H7 (cell line): ENCODE measurements around the gene PIGH. TPM values are rescaled to one million over a fixed set of nuclear protein-coding genes. Genes with fewer than 3 reads are reported as not detected.

Source experiments
- DNase-seq: peaks from one replicate; pipeline ENCODE4 v3.0.0; 2012
- H3K27me3 ChIP-seq: 2 replicates; pipeline ENCODE4 v1.6.0; 2011; ENCODE audit warnings: mild to moderate bottlenecking, low read length; ENCODE audit not compliant: control insufficient read depth, insufficient read depth
- H3K36me3 ChIP-seq: replicated peaks from 2 replicates; pipeline ENCODE4 v1.5.1; 2011; ENCODE audit warnings: low read length; ENCODE audit not compliant: control insufficient read depth, insufficient read depth
- H3K4me3 ChIP-seq: 2 replicates; pipeline ENCODE4 v1.5.1; 2011; ENCODE audit warnings: low read depth, mild to moderate bottlenecking, control low read depth, low read length, moderate library complexity; ENCODE audit not compliant: insufficient read depth
- total RNA-seq: library from RNA; depleted of rRNA; stranded (reverse); fragments of >200 nt; shearing (Covaris generic); gene quantifications from 2 replicates; pipeline ENCODE4 v1.2.3, GENCODE V29; 2014

Gene PIGH
- total RNA-seq, 1 experiment from 2014 or later, result 8.2 TPM

DNA sequence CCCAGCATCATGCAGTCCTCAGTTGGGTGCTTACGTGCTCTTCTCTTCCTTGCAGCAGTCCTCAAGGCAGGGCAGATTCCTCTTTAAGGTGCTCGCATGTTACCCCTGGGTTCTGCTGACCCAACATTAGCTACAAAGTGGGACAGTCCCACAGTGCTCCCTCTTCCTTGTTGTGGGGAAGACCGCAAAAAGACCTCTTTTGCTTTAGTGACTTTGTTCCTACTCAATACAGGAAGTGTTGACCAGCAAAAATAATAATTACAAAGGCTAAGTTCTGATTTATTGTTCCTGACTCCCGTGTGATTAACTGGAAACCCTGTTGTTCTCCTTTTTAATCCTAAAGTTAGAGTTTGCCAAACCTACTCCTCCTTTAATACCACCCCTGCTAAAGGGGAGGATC lies 13.7 kb downstream of the PIGH start:
- no peaks in the 10 kb centered on the region for H3K27me3 ChIP-seq
- peaks cover 13% of the 10 kb centered on the region for H3K36me3 ChIP-seq
- DNase-seq, result no peak
- H3K4me3 ChIP-seq, result no peak overlapping the region

DNA sequence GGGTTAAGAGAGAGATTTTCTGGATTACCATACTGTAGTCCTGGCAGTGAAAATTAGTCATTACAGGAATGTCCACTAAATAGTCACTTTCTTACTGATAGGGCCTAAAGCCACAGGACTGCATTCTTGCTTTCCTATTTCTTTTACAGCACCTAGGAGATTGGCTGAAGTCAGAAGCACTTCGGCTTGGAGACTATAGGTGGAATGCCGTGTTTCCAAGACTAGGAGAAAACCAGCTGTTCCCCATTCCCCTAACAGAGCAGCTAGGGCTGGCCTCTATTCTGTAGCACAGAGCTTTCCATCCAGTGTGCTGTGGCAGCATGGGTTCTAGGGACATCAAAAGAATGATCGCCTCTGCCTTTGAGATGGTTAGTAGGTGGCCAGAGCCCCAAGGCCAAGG lies 15.1 kb downstream of the PIGH start:
- Histone ChIP-seq H3K4me3 (no peak overlapping the region), H3K36me3 (peaks cover 15% of the 10 kb centered on the region), H3K27me3 (no peaks in the 10 kb centered on the region)
- no peak for DNase-seq

DNA sequence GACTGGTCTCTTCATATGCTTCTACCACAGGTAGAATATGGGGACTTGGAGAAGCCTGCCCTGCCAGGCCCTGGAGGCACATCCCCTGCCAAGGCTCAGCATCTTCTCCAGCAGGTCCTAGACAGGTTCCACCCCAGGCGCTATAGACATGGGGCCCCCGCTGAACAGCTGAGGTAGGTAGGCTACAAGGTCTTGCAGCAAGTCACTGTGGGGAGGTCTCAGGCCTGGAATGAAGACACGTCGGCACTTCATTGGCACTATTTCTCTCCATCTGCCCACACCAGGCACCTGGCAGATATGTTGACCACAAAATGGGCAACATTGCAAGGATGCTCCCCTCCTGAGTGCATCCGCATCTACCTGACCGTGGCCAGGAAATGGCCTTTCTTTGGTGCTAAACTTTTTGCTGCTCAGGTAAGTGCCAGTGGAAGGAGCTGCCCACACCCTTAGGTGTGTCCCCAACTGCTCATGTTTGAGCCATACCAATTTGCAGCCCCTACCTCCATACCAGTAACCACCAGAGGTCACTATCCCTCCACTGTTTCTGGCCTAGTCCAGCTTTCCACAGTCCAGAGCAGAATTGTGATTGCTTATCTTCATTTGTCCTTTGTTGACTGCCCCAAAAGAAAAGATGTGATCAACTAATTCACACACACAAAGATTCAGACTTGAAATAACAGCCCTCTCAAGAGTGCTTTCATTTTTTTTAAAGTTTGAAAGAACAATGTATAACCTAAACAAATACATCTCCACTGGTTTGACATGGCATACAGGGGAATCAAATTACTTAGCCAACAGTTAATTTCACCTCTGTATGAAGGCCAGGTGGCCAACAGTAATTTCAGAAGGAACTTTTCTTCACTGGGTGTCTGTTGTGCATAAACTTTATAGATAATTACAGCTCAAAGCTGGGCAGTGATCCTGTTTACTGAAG lies 16.1 kb downstream of the PIGH start:
- peaks cover 18% of the 10 kb centered on the region for H3K36me3 ChIP-seq
- no peak overlapping the region for H3K4me3 ChIP-seq
- H3K27me3 ChIP-seq, result no peaks in the 10 kb centered on the region
- peak; percentile 83 for DNase-seq

DNA sequence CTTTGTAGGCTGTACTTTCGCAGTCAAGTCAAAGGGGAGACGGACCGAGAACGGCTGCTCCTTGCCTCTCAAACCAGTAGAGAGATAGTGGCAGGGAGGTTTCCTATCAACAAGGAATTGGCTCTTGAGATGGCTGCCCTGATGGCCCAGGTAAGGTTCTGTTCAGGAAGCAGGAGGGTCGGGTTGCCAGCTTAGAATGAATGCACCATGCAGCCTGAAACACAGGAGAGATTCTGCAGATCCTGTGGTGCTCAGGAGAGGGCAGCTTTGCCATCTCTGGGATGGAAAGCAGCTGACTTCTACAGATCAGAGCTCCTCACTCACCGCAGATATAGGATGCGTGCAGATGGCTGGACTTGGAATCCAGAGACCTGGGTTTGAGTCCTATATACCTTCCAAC lies 18.0 kb downstream of the PIGH start:
- H3K27me3 ChIP-seq, result no peaks in the 10 kb centered on the region
- H3K4me3 ChIP-seq, result no peak overlapping the region
- peaks cover 20% of the 10 kb centered on the region for H3K36me3 ChIP-seq
- no peak for DNase-seq

DNA sequence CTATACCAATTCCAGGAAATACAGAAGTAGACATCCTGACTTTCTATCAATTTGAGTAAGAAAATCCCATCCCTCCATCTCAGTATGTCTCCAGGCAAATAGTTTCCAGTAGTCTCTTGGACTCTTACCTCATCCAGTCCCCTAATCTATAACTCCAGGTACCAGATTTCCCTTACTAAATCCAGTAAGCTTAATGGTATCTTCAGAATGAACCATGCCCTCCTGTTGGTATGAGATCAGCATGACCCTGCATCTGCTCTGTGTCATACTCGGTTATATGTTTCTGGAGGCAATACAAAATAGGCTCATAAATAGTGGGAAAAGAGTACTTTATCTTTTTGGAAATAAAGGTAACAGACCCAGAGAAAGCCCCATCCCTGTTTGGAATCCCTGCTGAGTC lies 18.4 kb downstream of the PIGH start:
- Histone ChIP-seq H3K4me3 (no peak overlapping the region), H3K27me3 (no peaks in the 10 kb centered on the region), H3K36me3 (peaks cover 19% of the 10 kb centered on the region)
- no peak for DNase-seq

DNA sequence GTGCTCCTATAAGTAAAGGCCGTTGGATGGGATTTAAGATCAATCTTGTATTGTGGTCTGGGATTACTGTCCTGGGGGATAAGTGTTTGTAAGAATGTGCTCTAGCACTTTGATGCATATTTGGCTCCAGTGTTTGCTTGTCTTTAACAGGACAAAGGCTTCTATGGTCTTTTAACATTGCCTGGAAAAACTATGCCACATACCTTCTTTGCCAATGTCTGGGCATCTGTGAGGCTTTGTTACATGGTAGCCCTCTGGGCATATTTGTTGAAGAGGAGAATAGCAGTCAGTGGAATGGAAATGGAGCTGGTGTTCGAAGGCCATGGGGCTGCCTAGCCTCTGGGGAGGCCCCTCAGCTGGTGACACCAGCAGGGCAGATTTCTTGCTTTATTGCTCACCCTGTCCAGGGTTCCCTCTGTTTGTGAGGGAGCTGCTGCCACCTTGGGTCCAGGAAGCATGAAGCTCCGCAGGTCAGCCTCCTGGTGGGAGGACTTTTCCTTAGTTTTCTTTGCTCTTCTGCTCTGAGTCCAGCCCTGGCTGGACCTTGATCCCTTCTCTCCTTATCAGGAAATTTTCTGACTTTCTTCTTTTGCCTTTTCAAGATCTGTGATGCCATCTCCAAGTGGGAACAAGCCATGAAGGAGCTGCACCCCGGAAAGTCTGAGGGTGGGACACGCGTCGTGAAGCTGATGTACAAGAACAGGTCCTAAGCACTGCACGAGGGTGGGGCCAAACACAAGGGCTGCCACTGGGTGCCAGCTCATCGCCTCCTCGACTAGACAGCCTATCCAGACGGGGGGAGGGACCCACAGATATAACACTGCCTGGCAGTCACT lies 19.5 kb downstream of the PIGH start:
- no peak for DNase-seq
- H3K27me3 ChIP-seq, result no peaks in the 10 kb centered on the region

DNA sequence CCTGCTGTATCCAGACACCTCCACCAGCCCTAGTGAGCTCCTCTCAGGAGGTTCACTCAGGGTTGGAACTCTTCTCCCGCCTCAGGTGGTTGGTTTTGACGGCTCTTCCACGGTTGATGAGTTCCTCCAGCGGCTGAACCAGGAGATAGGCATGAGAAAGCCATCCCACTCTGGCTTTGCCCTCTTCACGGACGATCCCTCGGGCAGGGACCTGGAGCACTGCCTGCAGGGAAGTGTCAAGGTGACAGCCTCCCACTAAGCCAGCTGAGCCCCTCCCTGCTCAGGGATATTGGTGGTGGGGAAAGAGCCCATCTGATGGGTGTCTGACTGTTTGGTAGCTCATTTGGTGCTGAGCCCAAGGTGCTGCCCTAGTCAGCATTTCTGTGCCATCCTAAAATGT lies 20.4 kb downstream of the PIGH start:
- DNase-seq, result no peak
- peaks cover 25% of the 10 kb centered on the region for H3K36me3 ChIP-seq
- no peak overlapping the region for H3K4me3 ChIP-seq
- no peaks in the 10 kb centered on the region for H3K27me3 ChIP-seq

More for the DNA sequence above, 19.5 kb downstream of the PIGH start:
- Histone ChIP-seq H3K4me3 (no peak overlapping the region), H3K36me3 (peaks cover 23% of the 10 kb centered on the region)

DNA sequence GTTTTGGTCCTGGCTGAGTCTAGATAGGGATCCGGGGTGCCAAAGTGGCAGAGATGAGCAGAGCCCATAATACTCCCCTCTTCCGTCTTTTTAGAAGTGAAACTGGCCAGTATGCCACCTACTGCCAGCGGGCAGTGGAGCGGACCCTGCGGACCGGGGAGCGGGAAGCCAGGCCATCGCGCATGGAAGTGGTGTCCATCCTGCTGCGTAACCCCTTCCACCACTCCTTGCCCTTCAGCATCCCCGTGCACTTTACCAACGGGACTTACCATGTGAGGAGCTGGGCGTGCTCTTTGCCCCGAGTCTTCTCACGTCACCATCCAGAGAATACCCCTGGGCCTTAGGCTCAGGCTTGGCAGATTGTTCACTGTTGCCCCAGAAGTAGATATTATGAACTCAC lies 21.0 kb downstream of the PIGH start:
- no peaks in the 10 kb centered on the region for H3K27me3 ChIP-seq
- no peak overlapping the region for H3K4me3 ChIP-seq
- peaks cover 25% of the 10 kb centered on the region for H3K36me3 ChIP-seq
- no peak for DNase-seq

DNA sequence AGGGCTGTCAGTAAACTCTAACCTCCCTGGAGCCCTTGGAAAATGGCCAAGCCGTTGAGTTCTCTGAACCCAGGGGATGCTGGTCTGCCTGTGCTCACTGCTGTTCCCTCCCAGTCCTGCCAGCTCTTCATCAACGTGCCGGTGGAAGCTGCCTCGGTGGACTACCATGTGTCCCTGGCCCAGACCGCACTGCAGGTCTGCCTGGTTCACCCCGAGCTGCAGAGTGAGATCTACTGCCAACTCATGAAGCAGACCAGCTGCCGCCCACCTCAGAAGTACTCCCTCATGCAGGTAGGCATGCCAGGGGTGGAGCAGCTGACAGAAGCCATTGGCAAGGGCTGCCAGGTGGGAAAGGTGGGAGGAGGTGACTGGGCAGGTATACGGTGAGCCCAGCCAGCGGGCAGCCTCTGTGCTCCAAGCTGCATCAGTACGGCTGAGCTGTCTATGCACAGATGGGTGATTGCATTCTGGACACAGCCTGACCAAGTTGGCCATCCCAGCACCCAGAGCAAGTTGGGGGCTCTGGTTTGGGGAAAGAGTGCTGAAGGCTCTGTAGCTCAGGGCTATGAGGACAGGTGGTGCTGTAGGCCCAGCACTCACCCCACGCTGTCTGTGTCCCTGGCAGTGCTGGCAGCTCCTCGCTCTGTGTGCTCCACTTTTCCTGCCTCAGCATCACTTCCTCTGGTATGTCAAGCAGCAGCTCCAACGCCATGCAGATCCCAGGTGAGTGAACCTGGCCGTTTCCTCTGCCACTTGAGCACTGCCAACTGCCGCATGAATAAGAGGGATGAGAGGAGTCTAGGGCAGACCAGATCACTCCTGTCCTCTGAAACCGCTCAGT lies 21.9 kb downstream of the PIGH start:
- no peak for DNase-seq
- H3K4me3 ChIP-seq, result no peak overlapping the region
- peaks cover 24% of the 10 kb centered on the region for H3K36me3 ChIP-seq
- no peaks in the 10 kb centered on the region for H3K27me3 ChIP-seq

DNA sequence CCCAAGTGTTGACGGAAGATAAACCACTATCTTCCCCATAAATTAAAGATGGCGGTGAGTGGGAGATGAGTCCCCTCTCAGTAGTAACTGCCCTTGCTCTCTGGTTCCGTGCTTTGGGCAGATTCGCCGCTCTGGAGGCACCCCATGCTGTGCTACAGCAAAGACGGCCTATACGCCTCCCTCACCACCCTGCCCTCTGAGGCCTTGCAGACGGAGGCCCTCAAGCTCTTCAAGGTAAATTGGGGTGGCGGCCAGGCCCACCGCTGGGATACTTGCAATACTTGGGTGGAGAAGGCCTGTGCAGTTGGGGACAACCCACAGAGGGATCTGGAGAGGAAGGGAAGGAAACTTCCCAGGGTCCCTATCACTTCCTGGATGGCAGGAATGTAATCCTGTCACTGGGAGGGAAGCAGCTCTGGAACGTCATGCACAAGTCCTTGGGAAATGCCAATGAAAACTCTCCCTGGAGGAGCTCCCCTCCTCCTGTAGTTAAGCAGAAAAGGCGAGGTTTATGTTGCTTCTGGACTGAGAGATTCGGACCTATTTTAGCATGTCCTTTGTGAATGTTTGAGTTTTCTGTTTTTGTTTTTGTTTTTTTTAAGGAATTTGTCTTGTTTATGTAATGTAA lies 22.8 kb downstream of the PIGH start:
- Histone ChIP-seq H3K4me3 (no peak overlapping the region), H3K27me3 (no peaks in the 10 kb centered on the region), H3K36me3 (peaks cover 24% of the 10 kb centered on the region)
- DNase-seq, result no peak

DNA sequence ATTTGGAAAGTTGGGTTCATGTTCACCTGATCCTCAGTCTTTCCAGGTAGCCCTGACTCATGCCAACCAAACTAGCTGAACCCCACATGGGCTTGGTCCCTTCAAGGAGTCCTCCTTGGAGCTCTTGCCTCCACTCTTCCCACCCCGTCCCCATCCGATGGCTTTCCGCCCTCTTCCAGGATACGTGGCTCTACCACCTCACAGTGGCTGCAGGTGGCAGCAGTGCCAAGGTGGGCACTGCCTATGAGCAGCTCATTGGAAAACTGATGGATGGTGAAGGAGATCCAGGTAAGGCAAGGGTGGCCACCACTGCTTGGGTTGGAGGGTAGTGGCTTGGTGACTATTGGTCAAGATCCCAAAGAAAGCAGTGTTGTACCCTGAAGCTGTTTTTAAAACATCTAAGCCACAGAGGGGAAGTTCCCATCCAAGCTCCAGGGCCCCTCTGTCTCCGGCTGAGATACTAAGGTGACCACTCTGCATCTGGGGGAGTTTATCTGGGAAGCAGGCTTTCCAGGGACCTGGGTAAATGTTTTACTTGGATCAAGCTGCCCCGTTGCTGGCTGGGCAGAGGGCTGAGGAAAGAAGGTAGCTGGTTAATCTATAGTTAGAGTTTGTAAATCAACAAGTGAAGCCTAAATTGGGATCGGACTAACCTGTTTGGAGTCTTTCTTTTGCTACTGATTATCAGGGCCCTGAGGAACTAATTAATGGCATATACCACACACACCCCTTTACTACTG lies 23.7 kb downstream of the PIGH start:
- Histone ChIP-seq H3K4me3 (no peak overlapping the region), H3K27me3 (no peaks in the 10 kb centered on the region), H3K36me3 (peaks cover 22% of the 10 kb centered on the region)
- DNase-seq, result no peak

DNA sequence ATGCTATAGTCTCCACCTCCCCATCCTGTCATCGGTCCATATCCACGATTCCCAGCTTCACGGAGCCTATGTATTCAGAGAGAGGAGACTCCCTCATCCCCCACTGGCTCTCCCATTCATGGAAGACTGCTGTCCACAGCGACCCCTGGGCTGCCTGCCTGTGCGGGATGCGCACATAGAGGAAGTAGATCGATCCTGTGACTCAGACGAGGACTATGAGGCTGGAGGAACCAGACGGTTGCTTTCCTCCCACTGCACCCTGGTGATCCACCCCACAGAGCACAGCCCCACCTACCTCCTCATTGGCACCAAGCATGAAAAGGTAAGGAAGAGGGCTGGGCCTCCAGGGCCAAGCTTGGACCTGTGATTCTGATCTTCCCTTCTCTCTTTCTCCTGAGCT lies 24.4 kb downstream of the PIGH start:
- no peaks in the 10 kb centered on the region for H3K27me3 ChIP-seq
- peaks cover 22% of the 10 kb centered on the region for H3K36me3 ChIP-seq
- no peak for DNase-seq
- no peak overlapping the region for H3K4me3 ChIP-seq

DNA sequence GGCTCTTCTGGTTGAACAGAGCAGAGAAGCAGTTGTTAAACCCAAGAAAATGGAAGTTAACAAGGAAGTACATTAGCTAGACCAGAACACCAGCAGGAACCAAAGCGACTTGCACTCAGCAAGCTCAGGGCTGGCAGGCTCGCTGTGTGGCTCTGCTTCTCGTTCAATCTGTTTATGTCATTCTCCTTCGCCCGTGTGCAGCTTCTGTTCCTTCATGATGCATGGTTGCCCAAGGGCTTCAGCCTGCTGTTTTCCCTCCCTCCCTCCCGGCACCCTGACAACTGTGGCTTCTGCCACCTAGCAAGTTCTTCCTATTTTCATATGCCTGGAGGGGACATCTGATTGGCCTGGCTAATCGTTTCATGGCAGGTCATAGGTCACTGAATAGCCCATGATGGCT lies 25.3 kb downstream of the PIGH start:
- no peak for DNase-seq
- H3K27me3 ChIP-seq, result no peaks in the 10 kb centered on the region
- no peak overlapping the region for H3K4me3 ChIP-seq

More for the DNA sequence above, 25.3 kb downstream of the PIGH start:
- peaks cover 20% of the 10 kb centered on the region for H3K36me3 ChIP-seq
